Activated CD4-positive, alpha-beta T cell treated with anti-CD3 and anti-CD28 coated beads, Interleukin-2, amount 50 U/mL, for 4 hours (primary cell): Measurements from ENCODE around the gene PAWR.
"Not testable (repeated sequence)": the region's sequence is repeated elsewhere in the genome, so short reads cannot be mapped to it uniquely, and the experiment has no call there.

Experiments
- DNase-seq, 2 experiments: peaks; one replicate each; pipeline ENCODE4 v3.0.0-alpha.2; 2020

Gene PAWR

DNA sequence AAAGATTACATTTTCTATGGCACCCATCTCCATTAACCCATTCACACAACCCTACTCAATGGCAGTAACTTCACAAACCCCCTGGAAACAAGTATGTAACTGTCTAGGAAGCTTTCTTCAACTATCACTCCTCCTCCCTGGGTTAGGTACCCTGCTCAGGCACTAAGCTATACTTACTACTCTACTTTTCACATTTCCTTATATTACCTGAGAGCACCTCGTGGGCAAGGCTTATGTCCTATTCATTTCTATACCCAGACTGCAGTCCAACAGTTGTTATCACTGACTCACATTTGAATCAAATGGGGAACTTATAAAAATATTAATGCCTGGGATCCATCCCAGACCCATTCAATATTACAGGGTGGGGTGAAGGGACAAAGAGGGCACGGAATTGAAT, 4.6 kb downstream of the PAWR start:
- DNase-seq = no peak

- DNase-seq = no peak
Measured at GRCh38 chr12:79685068-79685467, 5.7 kb downstream of the PAWR start.

DNA sequence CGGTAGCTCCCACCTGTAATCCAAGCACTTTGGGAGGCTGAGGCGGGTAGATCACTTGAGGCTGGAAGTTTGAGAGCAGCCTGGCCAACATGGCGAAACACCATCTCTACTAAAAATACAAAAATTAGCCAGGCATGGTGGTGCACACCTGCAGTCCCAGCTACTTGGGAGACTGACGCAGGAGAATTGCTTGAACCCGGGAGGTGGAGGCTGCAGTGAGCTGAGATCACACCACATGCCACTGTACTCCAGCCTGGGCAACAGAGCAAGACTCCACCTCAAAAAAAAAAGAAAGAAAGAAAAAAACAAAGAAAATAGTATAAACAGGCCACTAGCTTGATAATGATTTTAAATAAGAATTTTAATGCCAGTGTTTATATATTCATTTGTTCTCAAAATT, 6.4 kb downstream of the PAWR start:
- DNase-seq = not testable (repeated sequence)

GRCh38 chr12:79682593-79682992, 8.2 kb downstream of the PAWR start:
- DNase-seq = no peak

DNA sequence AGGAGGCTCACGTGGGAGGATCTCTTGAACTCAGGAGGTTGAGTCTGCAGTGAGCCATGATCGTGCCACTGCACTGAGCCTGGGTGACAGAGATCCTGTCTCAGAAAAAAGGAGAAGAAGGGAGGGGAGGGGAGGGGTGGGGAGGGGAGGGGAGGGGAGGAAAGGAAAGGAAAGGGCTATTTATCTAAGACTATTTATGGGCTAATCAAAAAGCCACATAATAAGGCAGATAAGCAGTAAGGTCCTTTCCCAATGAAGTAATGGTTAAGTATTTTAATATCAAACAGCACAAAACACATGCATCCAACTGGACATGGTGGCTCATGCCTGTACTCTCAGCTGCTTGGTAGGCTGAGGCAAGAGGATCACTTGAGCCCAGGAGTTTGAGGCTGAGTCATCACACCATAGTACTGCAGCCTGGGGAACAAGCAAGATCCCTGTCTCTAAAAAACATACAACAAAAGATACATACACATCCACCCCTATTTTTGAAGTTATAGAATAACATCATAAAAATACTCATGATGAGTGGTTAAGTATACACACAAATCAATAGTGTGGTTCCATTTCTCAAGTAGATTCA, 9.7 kb downstream of the PAWR start:
- DNase-seq = no peak

GRCh38 chr12:79680051-79680450, 10.7 kb downstream of the PAWR start:
- no peak for DNase-seq

- no peak for DNase-seq
Measured at GRCh38 chr12:79678306-79678705, 12.5 kb downstream of the PAWR start.

GRCh38 chr12:79677672-79678071, 13.1 kb downstream of the PAWR start:
- DNase-seq = no peak

DNA sequence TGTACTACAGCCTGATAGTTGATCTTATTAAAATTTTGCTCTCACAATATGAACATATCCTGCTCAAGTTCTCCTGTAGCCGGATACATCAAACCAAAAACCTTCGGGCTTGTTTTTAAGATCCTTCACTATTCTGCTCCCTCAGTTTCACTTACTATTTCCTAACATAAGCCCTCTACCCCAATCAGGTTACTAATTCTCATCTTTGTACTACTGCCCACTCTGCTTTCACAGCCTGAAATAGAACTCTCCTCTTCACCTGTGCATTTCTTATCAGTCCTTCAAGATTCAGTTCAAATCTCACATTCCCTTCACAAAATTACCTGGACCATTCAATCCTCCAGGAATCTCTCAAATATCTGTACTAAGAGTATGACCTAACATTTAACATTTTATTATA, 14.2 kb downstream of the PAWR start:
- no peak for DNase-seq

DNA sequence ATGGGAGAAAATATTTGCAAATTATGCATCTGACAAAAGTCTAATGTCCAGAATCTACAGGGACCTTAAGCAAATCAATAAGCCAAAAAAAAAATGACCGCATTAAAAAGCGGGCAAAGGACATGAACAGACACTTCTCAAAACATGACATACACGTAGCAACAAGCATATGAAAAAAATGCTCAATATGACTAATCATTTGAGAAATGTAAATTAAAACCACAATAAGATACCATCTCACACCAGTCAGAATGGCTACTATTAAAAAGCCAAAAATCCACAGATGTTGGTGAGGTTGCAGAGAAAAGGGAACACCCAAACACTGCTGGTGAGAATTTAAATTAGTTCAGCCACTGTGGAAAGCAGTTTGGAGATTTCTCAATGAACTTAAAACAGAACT, 16.1 kb downstream of the PAWR start:
- DNase-seq = no peak

DNA sequence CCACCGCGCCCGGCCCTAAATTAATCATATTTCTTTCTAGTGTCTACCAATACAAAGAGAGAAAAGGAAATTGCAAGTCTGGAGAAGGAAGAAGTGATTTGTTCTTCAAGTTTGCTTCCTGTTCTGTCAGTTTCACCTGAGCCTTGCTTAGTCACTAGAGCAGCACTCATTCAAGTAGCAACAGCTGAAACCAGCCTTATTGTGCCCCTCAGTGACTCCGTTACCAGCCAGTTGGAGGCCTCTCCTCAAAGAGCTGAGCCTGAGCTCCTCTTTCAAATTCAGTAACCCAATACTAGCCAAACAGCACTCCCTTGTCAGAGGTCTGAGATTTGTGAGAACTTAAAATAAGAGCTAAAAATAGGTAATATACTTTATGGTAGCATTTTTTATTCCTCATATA, 17.4 kb downstream of the PAWR start:
- no peak for DNase-seq

DNA sequence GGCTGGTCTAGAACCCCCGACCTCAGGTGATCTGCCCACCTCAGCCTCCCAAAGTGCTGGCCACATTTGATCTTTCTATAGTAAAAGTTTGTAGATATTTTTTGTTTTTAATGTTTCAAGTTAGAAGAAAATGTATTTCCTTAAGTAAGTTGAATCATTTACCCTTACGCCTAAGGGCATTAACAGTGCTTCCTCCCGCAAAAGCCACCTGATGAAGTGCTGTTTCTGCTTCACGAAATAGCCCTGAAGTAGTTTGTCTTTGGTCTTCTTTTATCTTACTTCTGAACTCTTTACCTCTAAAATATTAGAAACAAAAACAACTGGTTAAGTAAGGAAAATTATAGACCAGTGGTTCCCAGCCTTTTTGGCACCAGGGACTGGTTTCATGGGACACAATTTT, 22.7 kb downstream of the PAWR start:
- DNase-seq = no peak

GRCh38 chr12:79665212-79665887, 25.4 kb downstream of the PAWR start:
- DNase-seq = no peak

DNA sequence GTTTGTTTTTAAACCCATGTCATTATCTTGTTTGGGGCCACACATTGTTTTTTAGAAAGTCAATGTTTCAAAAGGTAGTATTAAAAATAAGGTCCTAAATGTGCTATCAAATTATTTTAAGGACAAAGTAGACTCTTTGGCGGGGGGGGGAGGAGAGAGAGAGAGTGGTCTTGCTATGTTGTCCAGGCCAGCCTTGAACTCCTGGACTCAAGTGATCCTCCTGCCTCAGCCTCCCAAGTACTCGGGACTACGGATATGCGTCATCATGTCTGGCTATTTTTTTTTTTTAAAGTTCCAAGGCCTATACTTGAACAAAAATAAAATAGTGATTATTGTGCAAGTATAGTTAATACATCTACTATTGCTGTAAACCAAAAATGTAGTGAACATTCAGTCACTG, 26.2 kb downstream of the PAWR start:
- no peak for DNase-seq

DNA sequence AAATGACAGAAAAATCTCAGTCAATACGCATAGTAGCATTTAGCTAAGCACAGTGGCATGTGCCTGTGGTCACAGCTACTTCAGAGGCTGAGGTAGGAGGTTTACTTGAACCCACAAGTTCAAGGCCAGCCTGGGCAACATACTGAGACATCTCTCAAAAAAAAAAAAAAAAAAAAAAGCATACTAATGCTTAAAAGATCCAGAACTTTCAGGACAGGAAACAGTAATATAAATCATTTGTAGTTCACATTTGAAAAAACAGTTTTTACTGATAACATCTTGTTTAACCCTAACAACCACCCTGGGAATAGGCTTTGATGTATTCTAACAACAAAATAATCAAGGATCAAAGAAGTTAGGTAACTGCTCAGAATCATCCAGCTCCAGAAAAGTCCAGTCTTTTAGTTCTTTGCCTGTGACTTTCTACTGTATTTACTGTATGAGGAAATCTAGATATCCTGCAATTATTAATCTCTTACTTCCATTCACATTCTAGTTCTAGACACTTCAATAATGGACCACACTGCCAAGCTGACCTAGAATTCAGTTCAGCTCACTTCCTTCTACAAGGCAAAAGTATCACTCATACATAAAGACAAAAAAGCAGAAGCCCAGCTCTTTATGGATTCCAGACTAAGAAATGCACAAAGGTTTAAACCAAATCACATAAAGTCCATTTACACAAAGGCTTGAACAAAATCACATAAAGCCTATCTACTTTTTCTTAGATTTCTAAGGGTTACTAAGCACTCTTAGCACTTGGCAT, 28.5 kb downstream of the PAWR start:
- DNase-seq = no peak

GRCh38 chr12:79661629-79662028, 29.1 kb downstream of the PAWR start:
- DNase-seq = no peak

- no peak for DNase-seq
Measured at GRCh38 chr12:79659961-79660431, 30.8 kb downstream of the PAWR start.

- DNase-seq = no peak
Measured at GRCh38 chr12:79658221-79658620, 32.5 kb downstream of the PAWR start.

GRCh38 chr12:79657136-79657535, 33.6 kb downstream of the PAWR start:
- no peak for DNase-seq

GRCh38 chr12:79655036-79655435, 35.7 kb downstream of the PAWR start:
- no peak for DNase-seq

DNA sequence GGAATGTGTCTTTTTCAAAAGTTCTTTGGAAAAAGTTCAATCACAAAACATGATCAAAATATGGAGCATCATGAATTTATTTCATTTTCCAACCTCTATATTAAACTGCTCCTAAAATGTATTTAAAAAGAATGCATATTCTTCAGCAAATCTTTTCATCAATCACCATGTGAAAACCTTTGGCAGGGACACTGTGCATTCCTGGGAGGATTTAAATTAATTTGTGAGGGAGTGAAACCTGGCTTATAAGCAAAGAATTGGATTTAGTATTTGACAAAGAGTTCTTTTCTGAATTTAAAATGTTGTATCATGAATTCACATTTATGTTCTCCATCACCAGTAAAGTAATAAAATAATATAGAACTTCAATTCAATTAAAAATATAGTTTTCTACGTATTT, 38.2 kb downstream of the PAWR start:
- no peak for DNase-seq

GRCh38 chr12:79650440-79650839, 40.3 kb downstream of the PAWR start:
- no peak for DNase-seq

GRCh38 chr12:79648881-79649280, 41.9 kb downstream of the PAWR start:
- no peak for DNase-seq

- DNase-seq = not testable (repeated sequence)
Measured at GRCh38 chr12:79646843-79647242, 43.9 kb downstream of the PAWR start.
